Measurements from ENCODE around the gene CYSLTR2.

GRCh38 chr13:48660361-48661076 lies 6.8 kb downstream of the CYSLTR2 start:
- no peak for TF ChIP-seq CTCF (conservative IDR thresholded peaks at IDR 0.05; ENCODE audit: low read depth, low read length)
- TF ChIP-seq EZH2 (IDR thresholded peaks at IDR 0.05; ENCODE audit: low read length, unreplicated experiment), result no peak

All from PC-3 (cell line).